Jurkat, Clone E6-1 (cell line): ENCODE measurements around the gene COPG2.
A peak's percentile ranks its signal among the peaks of the same experiment; 100 is the strongest.
"Not testable (repeated sequence)": the region's sequence is repeated elsewhere in the genome, so short reads cannot be mapped to it uniquely, and the experiment has no call there.

Experiments used
- DNase-seq: peaks from one replicate; pipeline ENCODE4 v3.0.0-alpha.2; 2011; ENCODE audit warnings: low read depth, low spot score
- H3K4me3 ChIP-seq: 2 replicates; pipeline ENCODE4 v1.5.1; 2011; ENCODE audit warnings: mild to moderate bottlenecking, low read length, control low read depth, moderate library complexity

The COPG2 gene

GRCh38 chr7:130521258-130521951, 147.1 kb downstream of the COPG2 start:
- H3K4me3 ChIP-seq, result no peak overlapping the region
- DNase-seq, result no peak

GRCh38 chr7:130515315-130516040, 153.1 kb downstream of the COPG2 start:
- peak; percentile 56 for DNase-seq

GRCh38 chr7:130513447-130513846, 155.1 kb downstream of the COPG2 start:
- H3K4me3 ChIP-seq, result no peak overlapping the region
- DNase-seq, result no peak

More at GRCh38 chr7:130515315-130516040, 153.1 kb downstream of the COPG2 start:
- no peak overlapping the region for H3K4me3 ChIP-seq

GRCh38 chr7:130512038-130512437, 156.5 kb downstream of the COPG2 start:
- not testable (repeated sequence) for DNase-seq, H3K4me3 ChIP-seq

GRCh38 chr7:130506358-130506757, 162.2 kb downstream of the COPG2 start:
- DNase-seq, result no peak
- no peak overlapping the region for H3K4me3 ChIP-seq

GRCh38 chr7:130505753-130506152, 162.8 kb downstream of the COPG2 start:
- DNase-seq, result no peak

GRCh38 chr7:130500910-130501309, 167.6 kb downstream of the COPG2 start:
- H3K4me3 ChIP-seq, result no peak overlapping the region
- DNase-seq, result no peak

More at GRCh38 chr7:130505753-130506152, 162.8 kb downstream of the COPG2 start:
- no peak overlapping the region for H3K4me3 ChIP-seq

- no peak overlapping the region for H3K4me3 ChIP-seq
- DNase-seq, result no peak
Measured at GRCh38 chr7:130500463-130500862, 168.1 kb downstream of the COPG2 start.

- H3K4me3 ChIP-seq, result no peak overlapping the region
- no peak for DNase-seq
Measured at GRCh38 chr7:130494431-130494858, 174.1 kb downstream of the COPG2 start.

GRCh38 chr7:130493275-130493873, 175.2 kb downstream of the COPG2 start:
- no peak overlapping the region for H3K4me3 ChIP-seq
- no peak for DNase-seq

GRCh38 chr7:130492523-130493274, 175.8 kb downstream of the COPG2 start:
- no peak for DNase-seq

GRCh38 chr7:130491841-130492522, 176.6 kb downstream of the COPG2 start, which contains the start of gene MEST:
TSS of gene MEST (plus strand) at chr7:130492085. CDS start at chr7:130492314, 229 bp downstream.
- H3K4me3 ChIP-seq, result no peak within 1 kb of the TSS

More at GRCh38 chr7:130492523-130493274, 175.8 kb downstream of the COPG2 start:
- no peak overlapping the region for H3K4me3 ChIP-seq

GRCh38 chr7:130490888-130491804, 177.4 kb downstream of the COPG2 start:
- no peak overlapping the region for H3K4me3 ChIP-seq
- no peak for DNase-seq

More at GRCh38 chr7:130491841-130492522, 176.6 kb downstream of the COPG2 start, which contains the start of gene MEST:
- no peak for DNase-seq

GRCh38 chr7:130490311-130490791, 178.2 kb downstream of the COPG2 start:
- no peak overlapping the region for H3K4me3 ChIP-seq
- no peak for DNase-seq

- no peak overlapping the region for H3K4me3 ChIP-seq
- no peak for DNase-seq
Measured at GRCh38 chr7:130489140-130489983, 179.2 kb downstream of the COPG2 start.

GRCh38 chr7:130488392-130489139, 180.0 kb downstream of the COPG2 start:
- DNase-seq, result no peak
- H3K4me3 ChIP-seq, result no peak overlapping the region
